ENCODE results near the gene AVPR1B.

The AVPR1B gene

GRCh38 chr1:206116873-206117150 is 376 bp downstream of the AVPR1B start:
- Histone ChIP-seq H3K9me3 (no peaks in the 10 kb centered on the region), H3K36me3 (no peaks in the 10 kb centered on the region), H3K4me3 (ENCODE audit: low read depth in 1 of 2, low read length in 1 of 2) (no peak overlapping the region), H3K27me3 (peaks cover 69% of the 10 kb centered on the region), H3K27ac (no peak overlapping the region), H3K4me1 (ENCODE audit: control insufficient read depth in 1 of 2, insufficient read depth in 1 of 2, low read depth in 1 of 2, low read length in 1 of 2) (peaks cover 0 to 8% of the 10 kb centered on the region in 2 experiments)
- TF ChIP-seq, protein P1, sequence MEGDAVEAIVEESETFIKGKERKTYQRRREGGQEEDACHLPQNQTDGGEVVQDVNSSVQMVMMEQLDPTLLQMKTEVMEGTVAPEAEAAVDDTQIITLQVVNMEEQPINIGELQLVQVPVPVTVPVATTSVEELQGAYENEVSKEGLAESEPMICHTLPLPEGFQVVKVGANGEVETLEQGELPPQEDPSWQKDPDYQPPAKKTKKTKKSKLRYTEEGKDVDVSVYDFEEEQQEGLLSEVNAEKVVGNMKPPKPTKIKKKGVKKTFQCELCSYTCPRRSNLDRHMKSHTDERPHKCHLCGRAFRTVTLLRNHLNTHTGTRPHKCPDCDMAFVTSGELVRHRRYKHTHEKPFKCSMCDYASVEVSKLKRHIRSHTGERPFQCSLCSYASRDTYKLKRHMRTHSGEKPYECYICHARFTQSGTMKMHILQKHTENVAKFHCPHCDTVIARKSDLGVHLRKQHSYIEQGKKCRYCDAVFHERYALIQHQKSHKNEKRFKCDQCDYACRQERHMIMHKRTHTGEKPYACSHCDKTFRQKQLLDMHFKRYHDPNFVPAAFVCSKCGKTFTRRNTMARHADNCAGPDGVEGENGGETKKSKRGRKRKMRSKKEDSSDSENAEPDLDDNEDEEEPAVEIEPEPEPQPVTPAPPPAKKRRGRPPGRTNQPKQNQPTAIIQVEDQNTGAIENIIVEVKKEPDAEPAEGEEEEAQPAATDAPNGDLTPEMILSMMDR (IDR thresholded peaks at IDR 0.05): no peak

GRCh38 chr1:206116191-206116872 is 856 bp downstream of the AVPR1B start:
- TF ChIP-seq, protein P1 (IDR thresholded peaks at IDR 0.05): no peak
- Histone ChIP-seq H3K27ac (no peak overlapping the region), H3K4me1 (ENCODE audit: control insufficient read depth in 1 of 2, insufficient read depth in 1 of 2, low read depth in 1 of 2, low read length in 1 of 2) (peaks cover 0 to 8% of the 10 kb centered on the region in 2 experiments), H3K36me3 (no peaks in the 10 kb centered on the region), H3K4me3 (ENCODE audit: low read depth in 1 of 2, low read length in 1 of 2) (no peak overlapping the region), H3K27me3 (peaks cover 69% of the 10 kb centered on the region), H3K9me3 (no peaks in the 10 kb centered on the region)

- Histone ChIP-seq H3K27me3 (peaks cover 69% of the 10 kb centered on the region), H3K27ac (no peak overlapping the region), H3K4me1 (ENCODE audit: control insufficient read depth in 1 of 2, insufficient read depth in 1 of 2, low read depth in 1 of 2, low read length in 1 of 2) (peaks cover 0 to 8% of the 10 kb centered on the region in 2 experiments)
Measured at GRCh38 chr1:206115791-206116190, 1.4 kb downstream of the AVPR1B start.

DNA sequence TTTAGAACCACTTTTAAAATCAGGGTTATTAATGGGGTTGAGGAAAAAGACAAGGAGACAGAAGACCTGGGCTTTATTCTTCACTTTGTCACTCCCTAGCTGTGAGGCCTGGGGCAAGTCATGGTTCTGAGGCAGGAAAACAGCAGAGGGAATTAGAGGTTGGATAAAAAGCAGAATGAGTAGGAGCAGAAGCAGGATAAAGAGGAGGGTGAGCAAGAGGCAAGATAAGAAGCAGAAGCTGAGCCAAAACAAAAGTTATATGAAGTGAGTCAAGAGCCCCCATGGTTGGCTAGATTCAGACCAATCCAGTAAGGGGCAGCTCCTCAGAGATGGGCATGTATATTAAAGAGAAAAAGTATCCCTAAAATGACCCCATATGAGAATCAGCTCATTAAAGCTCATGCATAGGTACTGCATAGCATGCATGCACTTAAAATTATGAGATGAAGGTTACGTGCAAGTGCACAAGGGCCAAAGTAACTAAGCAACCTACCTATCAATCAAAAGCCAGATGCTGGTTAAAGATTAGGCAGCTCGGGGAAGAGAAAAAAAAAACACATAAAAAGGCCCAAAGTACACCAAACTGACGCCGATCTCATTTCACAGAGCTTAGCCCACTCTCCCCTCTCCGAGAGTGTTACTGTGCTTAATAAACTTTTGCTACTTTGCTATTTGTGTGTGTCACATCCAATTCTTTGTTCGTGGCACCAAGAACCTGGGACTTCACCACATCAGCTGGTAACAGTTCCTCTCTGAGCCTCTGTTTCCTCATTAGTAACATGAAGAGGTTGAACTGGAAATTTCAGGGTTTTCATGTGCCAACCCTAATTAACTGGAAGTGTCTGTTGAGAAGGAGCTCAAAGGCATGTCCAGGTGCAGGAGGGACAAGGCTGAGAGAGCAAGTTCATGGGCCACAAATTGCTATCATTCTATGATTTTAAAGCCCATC is 2.2 kb downstream of the AVPR1B start:
- Histone ChIP-seq H3K36me3 (no peaks in the 10 kb centered on the region), H3K4me3 (ENCODE audit: low read depth in 1 of 2, low read length in 1 of 2) (no peak overlapping the region), H3K4me1 (ENCODE audit: control insufficient read depth in 1 of 2, insufficient read depth in 1 of 2, low read depth in 1 of 2, low read length in 1 of 2) (peaks cover 0 to 8% of the 10 kb centered on the region in 2 experiments), H3K9me3 (no peaks in the 10 kb centered on the region), H3K27me3 (peaks cover 66% of the 10 kb centered on the region), H3K27ac (no peak overlapping the region)
- TF ChIP-seq, protein P1 (IDR thresholded peaks at IDR 0.05): no peak

More at GRCh38 chr1:206115791-206116190, 1.4 kb downstream of the AVPR1B start:
- H3K4me3 ChIP-seq (ENCODE audit: low read depth in 1 of 2, low read length in 1 of 2): no peak overlapping the region
- TF ChIP-seq, protein P1 (IDR thresholded peaks at IDR 0.05): no peak
- no peaks in the 10 kb centered on the region for H3K9me3 ChIP-seq
- H3K36me3 ChIP-seq: no peaks in the 10 kb centered on the region

- Histone ChIP-seq H3K4me3 (ENCODE audit: low read depth in 1 of 2, low read length in 1 of 2) (no peak overlapping the region), H3K9me3 (no peaks in the 10 kb centered on the region), H3K4me1 (ENCODE audit: control insufficient read depth in 1 of 2, insufficient read depth in 1 of 2, low read depth in 1 of 2, low read length in 1 of 2) (peaks cover 0 to 7% of the 10 kb centered on the region in 2 experiments), H3K27me3 (peaks cover 44% of the 10 kb centered on the region), H3K27ac (no peak overlapping the region), H3K36me3 (no peaks in the 10 kb centered on the region)
- TF ChIP-seq, protein P1 (IDR thresholded peaks at IDR 0.05): no peak
Measured at GRCh38 chr1:206112600-206113301, 4.4 kb downstream of the AVPR1B start.
